GM19238 (cell line): ENCODE results near the gene NMT1.
"Not testable (repeated sequence)": the region's sequence is repeated elsewhere in the genome, so short reads cannot be mapped to it uniquely, and the experiment has no call there.

Experiments used
- DNase-seq: peaks from one replicate; pipeline ENCODE4 v3.0.0; 2011; ENCODE audit warnings: low spot score; ENCODE audit not compliant: insufficient read length

Gene NMT1

GRCh38 chr17:45036691-45037090, 24.4 kb upstream of the NMT1 start:
- DNase-seq, result no peak

- no peak for DNase-seq
Observed at GRCh38 chr17:45038728-45039634, 22.1 kb upstream of the NMT1 start.

GRCh38 chr17:45040459-45040858, 20.7 kb upstream of the NMT1 start:
- DNase-seq, result no peak

- DNase-seq, result no peak
Observed at GRCh38 chr17:45042346-45043120, 18.6 kb upstream of the NMT1 start.

GRCh38 chr17:45043813-45044540, 17.1 kb upstream of the NMT1 start:
- DNase-seq, result no peak

GRCh38 chr17:45046537-45047125, 14.5 kb upstream of the NMT1 start:
- no peak for DNase-seq

- no peak for DNase-seq
Observed at GRCh38 chr17:45048795-45049563, 12.1 kb upstream of the NMT1 start.

- peak; percentile 48 for DNase-seq
Observed at GRCh38 chr17:45050481-45051059, 10.5 kb upstream of the NMT1 start.

- peak; percentile 95 for DNase-seq
Observed at GRCh38 chr17:45051060-45051719, 9.9 kb upstream of the NMT1 start, which contains the start of gene DCAKD. Gene DCAKD, minus strand, starts transcription at chr17:45051632. Its CDS starts 16,747 bp downstream, at chr17:45034885.

GRCh38 chr17:45051720-45052051, 9.4 kb upstream of the NMT1 start:
- not testable (repeated sequence) for DNase-seq

- no peak for DNase-seq
Observed at GRCh38 chr17:45052052-45052772, 8.9 kb upstream of the NMT1 start.

GRCh38 chr17:45060382-45060796, 728 bp upstream of the NMT1 start:
- no peak for DNase-seq

- DNase-seq, result no peak
Observed at GRCh38 chr17:45061606-45062205, 589 bp downstream of the NMT1 start.

- no peak for DNase-seq
Observed at GRCh38 chr17:45063198-45063597, 2.1 kb downstream of the NMT1 start.

- no peak for DNase-seq
Observed at GRCh38 chr17:45067637-45068036, 6.5 kb downstream of the NMT1 start.

- no peak for DNase-seq
Observed at GRCh38 chr17:45070001-45070400, 8.9 kb downstream of the NMT1 start.

GRCh38 chr17:45070809-45071208, 9.7 kb downstream of the NMT1 start:
- DNase-seq, result no peak

- DNase-seq, result no peak
Observed at GRCh38 chr17:45073414-45074070, 12.4 kb downstream of the NMT1 start.
